DND-41 (cell line): ENCODE data around the gene SLC36A2.

Experiments used
- EZH2 ChIP-seq: IDR thresholded peaks from 3 replicates; pipeline ENCODE4 v1.6.1; 2012; ENCODE audit warnings: borderline replicate concordance, low read depth, mild to moderate bottlenecking, moderate library complexity, low read length, inconsistent platforms; ENCODE audit not compliant: severe bottlenecking
- TF ChIP-seq, protein P1 (sequence below): IDR thresholded peaks from 2 replicates; pipeline ENCODE4 v1.5.1; 2012; ENCODE audit warnings: borderline replicate concordance, low read length, moderate library complexity, mild to moderate bottlenecking; ENCODE audit not compliant: poor library complexity, severe bottlenecking; ENCODE audit errors: extremely low read depth

- TF ChIP-seq, protein P1, sequence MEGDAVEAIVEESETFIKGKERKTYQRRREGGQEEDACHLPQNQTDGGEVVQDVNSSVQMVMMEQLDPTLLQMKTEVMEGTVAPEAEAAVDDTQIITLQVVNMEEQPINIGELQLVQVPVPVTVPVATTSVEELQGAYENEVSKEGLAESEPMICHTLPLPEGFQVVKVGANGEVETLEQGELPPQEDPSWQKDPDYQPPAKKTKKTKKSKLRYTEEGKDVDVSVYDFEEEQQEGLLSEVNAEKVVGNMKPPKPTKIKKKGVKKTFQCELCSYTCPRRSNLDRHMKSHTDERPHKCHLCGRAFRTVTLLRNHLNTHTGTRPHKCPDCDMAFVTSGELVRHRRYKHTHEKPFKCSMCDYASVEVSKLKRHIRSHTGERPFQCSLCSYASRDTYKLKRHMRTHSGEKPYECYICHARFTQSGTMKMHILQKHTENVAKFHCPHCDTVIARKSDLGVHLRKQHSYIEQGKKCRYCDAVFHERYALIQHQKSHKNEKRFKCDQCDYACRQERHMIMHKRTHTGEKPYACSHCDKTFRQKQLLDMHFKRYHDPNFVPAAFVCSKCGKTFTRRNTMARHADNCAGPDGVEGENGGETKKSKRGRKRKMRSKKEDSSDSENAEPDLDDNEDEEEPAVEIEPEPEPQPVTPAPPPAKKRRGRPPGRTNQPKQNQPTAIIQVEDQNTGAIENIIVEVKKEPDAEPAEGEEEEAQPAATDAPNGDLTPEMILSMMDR = no peak
- TF ChIP-seq EZH2 = no peak
Observed at GRCh38 chr5:151288180-151288579, 59.2 kb downstream of the SLC36A2 start.
